Lower lobe of right lung (tissue), 2 donors: Measurements from ENCODE around the gene CCR5. TPM values are rescaled to one million over a fixed set of nuclear protein-coding genes. Genes with fewer than 3 reads are reported as not detected.
A peak's percentile ranks its signal among the peaks of the same experiment; 100 is the strongest.

Source experiments
- ATAC-seq, 2 donors: fragments of 200-7000 bp; cut with Tn5 transposase; one replicate each; pipeline ENCODE4 v1.9.1; 2020 to 2022; ENCODE audit warnings: mild to moderate bottlenecking in 2 of 2, moderate library complexity in 2 of 2
- DNase-seq: peaks from one replicate; pipeline ENCODE4 v3.0.0-alpha.2; 2020
- H3K27ac ChIP-seq: fragments of 200-600 bp; one replicate; pipeline ENCODE4 v1.8.0; 2022
- H3K27me3 ChIP-seq: fragments of 200-600 bp; one replicate; pipeline ENCODE4 v1.8.0; 2022; ENCODE audit warnings: low read depth
- H3K36me3 ChIP-seq: fragments of 200-600 bp; one replicate; pipeline ENCODE4 v1.8.0; 2022; ENCODE audit warnings: mild to moderate bottlenecking
- H3K4me1 ChIP-seq: fragments of 200-600 bp; one replicate; pipeline ENCODE4 v1.8.0; 2022
- H3K4me3 ChIP-seq: fragments of 200-600 bp; one replicate; pipeline ENCODE4 v1.8.0; 2022; ENCODE audit warnings: mild to moderate bottlenecking
- H3K9me3 ChIP-seq: fragments of 200-600 bp; one replicate; pipeline ENCODE4 v1.8.0; 2022
- CTCF ChIP-seq: fragments of 200-600 bp; IDR thresholded peaks from one replicate; pipeline ENCODE4 v1.8.0; 2022; ENCODE audit warnings: antibody characterized with exemption, mild to moderate bottlenecking
- intact Hi-C: fragments of 100-400 bp; cut with DNase I; formaldehyde crosslinking; loops from one replicate; pipeline ENCODE4 v1.11.0; 2022
- total RNA-seq: library from RNA; stranded (reverse); fragmentation: NEBNext Ultra II Directional; extraction: Animal tissue kit (Norgen Biotek cat#: 25700); gene quantifications from one replicate; pipeline ENCODE4 v1.2.1, GENCODE V29; 2021
- donor health status: DM: no; HTN: yes; CAD: no; lungs with severe emphysema.

CCR5 gene
- total RNA-seq, 1 donor from 2014 or later = 5.3 TPM

GRCh38 chr3:46371519-46372340 is 984 bp downstream of the CCR5 start:
- Histone ChIP-seq H3K4me3 (peak overlapping the region; percentile 22), H3K9me3 (no peaks in the 10 kb centered on the region), H3K27ac (peak overlapping the region; percentile 38), H3K36me3 (no peaks in the 10 kb centered on the region), H3K27me3 (no peaks in the 10 kb centered on the region), H3K4me1 (peaks cover 43% of the 10 kb centered on the region)
- DNase-seq = no peak
- ATAC-seq = no peak
- TF ChIP-seq CTCF = no peak
- intact Hi-C loops = loop anchor here (10.0 kb wide), 1 partner anchor 287 kb away; no protein-coding TSS in a partner anchor

- Histone ChIP-seq H3K27ac (no peak overlapping the region), H3K36me3 (no peaks in the 10 kb centered on the region), H3K4me1 (peaks cover 41% of the 10 kb centered on the region), H3K4me3 (peak overlapping the region; percentile 22), H3K27me3 (no peaks in the 10 kb centered on the region), H3K9me3 (no peaks in the 10 kb centered on the region)
- DNase-seq (no peak), ATAC-seq (peak; percentile 50 to 51)
- TF ChIP-seq CTCF = peak; percentile 63
- intact Hi-C loops = loop anchor here (10.0 kb wide), 1 partner anchor 288 kb away; no protein-coding TSS in a partner anchor
Observed at GRCh38 chr3:46372492-46373359, 2.0 kb downstream of the CCR5 start.

GRCh38 chr3:46374755-46375154 is 4.0 kb downstream of the CCR5 start:
- H3K9me3 ChIP-seq = no peaks in the 10 kb centered on the region
- H3K27me3 ChIP-seq = no peaks in the 10 kb centered on the region
- no peak overlapping the region for H3K27ac ChIP-seq
- H3K36me3 ChIP-seq = no peaks in the 10 kb centered on the region
- ATAC-seq (no peak), DNase-seq (no peak)
- intact Hi-C loops = loop anchor here (10.0 kb wide), 1 partner anchor 290 kb away; no protein-coding TSS in a partner anchor
- H3K4me3 ChIP-seq = no peak overlapping the region
- H3K4me1 ChIP-seq = peaks cover 37% of the 10 kb centered on the region
- TF ChIP-seq CTCF = no peak

GRCh38 chr3:46375218-46375617 is 4.5 kb downstream of the CCR5 start:
- Histone ChIP-seq H3K4me3 (no peak overlapping the region), H3K9me3 (no peaks in the 10 kb centered on the region), H3K27ac (no peak overlapping the region), H3K27me3 (no peaks in the 10 kb centered on the region), H3K36me3 (no peaks in the 10 kb centered on the region), H3K4me1 (peaks cover 37% of the 10 kb centered on the region)
- ATAC-seq (no peak), DNase-seq (no peak)
- TF ChIP-seq CTCF = no peak
- intact Hi-C loops = loop anchor here (10.0 kb wide), 1 partner anchor 290 kb away; no protein-coding TSS in a partner anchor

- Histone ChIP-seq H3K27me3 (no peaks in the 10 kb centered on the region), H3K4me3 (no peak overlapping the region), H3K27ac (no peak overlapping the region), H3K36me3 (no peaks in the 10 kb centered on the region), H3K9me3 (no peaks in the 10 kb centered on the region), H3K4me1 (peaks cover 37% of the 10 kb centered on the region)
- ATAC-seq (no peak), DNase-seq (no peak)
- no peak for TF ChIP-seq CTCF
- intact Hi-C loops = loop anchor here (10.0 kb wide), 1 partner anchor 291 kb away; no protein-coding TSS in a partner anchor
Observed at GRCh38 chr3:46375814-46376213, 5.1 kb downstream of the CCR5 start.
